ENCODE data around the gene ERC2.

ERC2 gene

GRCh38 chr3:56476771-56477170, 8.5 kb upstream of the ERC2 start (continued):
- TF ChIP-seq TCF4 (CRISPR knock-in tag; IDR thresholded peaks at IDR 0.05; ENCODE audit: borderline replicate concordance) (no peak), POU6F1 (CRISPR knock-in tag; IDR thresholded peaks at IDR 0.05; ENCODE audit: borderline replicate concordance, low read depth) (no peak), BACH2 (CRISPR knock-in tag; IDR thresholded peaks at IDR 0.05; ENCODE audit: borderline replicate concordance) (no peak), CSRNP3 (CRISPR knock-in tag; IDR thresholded peaks at IDR 0.05) (no peak), GLIS3 (CRISPR knock-in tag; IDR thresholded peaks at IDR 0.05) (no peak), ZNF565 (CRISPR knock-in tag; conservative IDR thresholded peaks at IDR 0.05; ENCODE audit: low read depth) (no peak), SNAI2 (CRISPR knock-in tag; IDR thresholded peaks at IDR 0.05) (no peak), ZC3H10 (CRISPR knock-in tag; IDR thresholded peaks at IDR 0.05) (no peak)

- TF ChIP-seq GLIS3 (CRISPR knock-in tag; IDR thresholded peaks at IDR 0.05) (no peak), BACH2 (CRISPR knock-in tag; IDR thresholded peaks at IDR 0.05; ENCODE audit: borderline replicate concordance) (no peak), ZC3H10 (CRISPR knock-in tag; IDR thresholded peaks at IDR 0.05) (no peak), TSHZ2 (CRISPR knock-in tag; IDR thresholded peaks at IDR 0.05) (no peak), PATZ1 (CRISPR knock-in tag; IDR thresholded peaks at IDR 0.05; ENCODE audit: borderline replicate concordance) (no peak), SNAI2 (CRISPR knock-in tag; IDR thresholded peaks at IDR 0.05) (no peak), ARNTL (CRISPR knock-in tag; IDR thresholded peaks at IDR 0.05; ENCODE audit: borderline replicate concordance, low read depth) (no peak), ESRRG (CRISPR knock-in tag; IDR thresholded peaks at IDR 0.05) (no peak), ISL1 (CRISPR knock-in tag; IDR thresholded peaks at IDR 0.05) (no peak), OSR1 (CRISPR knock-in tag; IDR thresholded peaks at IDR 0.05) (no peak), ZNF8 (CRISPR knock-in tag; IDR thresholded peaks at IDR 0.05) (no peak), CREB5 (CRISPR knock-in tag; IDR thresholded peaks at IDR 0.05; ENCODE audit: low read depth) (no peak), CSRNP3 (CRISPR knock-in tag; IDR thresholded peaks at IDR 0.05) (no peak), ZFP30 (CRISPR knock-in tag; IDR thresholded peaks at IDR 0.05) (no peak), ZNF565 (CRISPR knock-in tag; conservative IDR thresholded peaks at IDR 0.05; ENCODE audit: low read depth) (no peak)
Observed at GRCh38 chr3:56471771-56472170, 3.5 kb upstream of the ERC2 start.

GRCh38 chr3:56469141-56469540, 874 bp upstream of the ERC2 start:
- no peak for ATAC-seq
- TF ChIP-seq TOX (CRISPR knock-in tag; IDR thresholded peaks at IDR 0.05; ENCODE audit: borderline replicate concordance) (no peak), ZFP30 (CRISPR knock-in tag; IDR thresholded peaks at IDR 0.05) (no peak), ZC3H10 (CRISPR knock-in tag; IDR thresholded peaks at IDR 0.05) (no peak), CSDC2 (CRISPR knock-in tag; IDR thresholded peaks at IDR 0.05) (no peak), OSR1 (CRISPR knock-in tag; IDR thresholded peaks at IDR 0.05) (no peak), TCF4 (CRISPR knock-in tag; IDR thresholded peaks at IDR 0.05; ENCODE audit: borderline replicate concordance) (no peak), CREB5 (CRISPR knock-in tag; IDR thresholded peaks at IDR 0.05; ENCODE audit: low read depth) (no peak), ESRRG (CRISPR knock-in tag; IDR thresholded peaks at IDR 0.05) (no peak), ZNF565 (CRISPR knock-in tag; conservative IDR thresholded peaks at IDR 0.05; ENCODE audit: low read depth) (no peak), SNAI2 (CRISPR knock-in tag; IDR thresholded peaks at IDR 0.05) (no peak), PPARA (CRISPR knock-in tag; IDR thresholded peaks at IDR 0.05; ENCODE audit: borderline replicate concordance) (no peak)

More at GRCh38 chr3:56471771-56472170, 3.5 kb upstream of the ERC2 start:
- ATAC-seq: no peak

Measured in SK-N-SH treated with all-trans-retinoic acid at 6 μM for 48 hours (cell line).